H1 (cell line): ENCODE data around the gene HSPA5. TPM values are rescaled to one million over a fixed set of nuclear protein-coding genes. Genes with fewer than 3 reads are reported as not detected.

Experiments used
- CTCF ChIA-PET: fragments of 300-600 bp; sonication (Branson Sonifier 250); formaldehyde crosslinking; loops from one replicate; lab custom pipeline; 2021; ENCODE audit not compliant: partially characterized antibody; lab: Charles Lee
- POLR2A ChIA-PET: fragments of 300-600 bp; sonication (Branson Sonifier 250); formaldehyde crosslinking; loops from one replicate; lab custom pipeline; 2021; ENCODE audit warnings: inconsistent platforms; ENCODE audit not compliant: partially characterized antibody; lab: Charles Lee
- DNase-seq, 2 experiments: peaks; one replicate each; pipeline versions ENCODE4 v3.0.0 to v3.0.0-alpha.2; 2010 to 2022; ENCODE audit warnings: low spot score in 2 of 2, low read depth in 1 of 2, mixed read lengths in 1 of 2
- FAIRE-seq: peaks from 2 replicates; lab custom pipeline; 2011; peaks lifted over from hg19 to GRCh38; lab: Jason Lieb, UNC
- H2AFZ ChIP-seq: 2 replicates; pipeline ENCODE4 v1.8.1; 2012; ENCODE audit warnings: low read length, inconsistent platforms
- H2AK5ac ChIP-seq: 2 replicates; pipeline ENCODE4 v1.6.1; 2013; ENCODE audit warnings: low read depth, low read length
- H2BK120ac ChIP-seq: replicated peaks from 2 replicates; pipeline ENCODE3; 2013; ENCODE audit warnings: low read depth, low read length, inconsistent platforms
- H2BK12ac ChIP-seq: 2 replicates; pipeline ENCODE4 v1.6.1; 2013; ENCODE audit warnings: low read depth, low read length
- H2BK15ac ChIP-seq: 2 replicates; pipeline ENCODE4 v1.6.1; 2013; ENCODE audit warnings: low read length
- H2BK20ac ChIP-seq: 2 replicates; pipeline ENCODE4 v1.6.1; 2013; ENCODE audit warnings: low read length
- H2BK5ac ChIP-seq: 2 replicates; pipeline ENCODE4 v1.6.1; 2013; ENCODE audit warnings: low read depth, low read length
- H3K14ac ChIP-seq: 2 replicates; pipeline ENCODE4 v1.6.1; 2013; ENCODE audit warnings: inconsistent platforms; ENCODE audit not compliant: insufficient read length
- H3K18ac ChIP-seq: 2 replicates; pipeline ENCODE4 v1.6.1; 2013; ENCODE audit warnings: low read length; ENCODE audit errors: extremely low read depth
- H3K23ac ChIP-seq: 2 replicates; pipeline ENCODE4 v1.6.1; 2013; ENCODE audit warnings: inconsistent platforms; ENCODE audit not compliant: insufficient read length
- H3K23me2 ChIP-seq: 2 replicates; pipeline ENCODE4 v1.6.1; 2013; ENCODE audit warnings: low read depth, low read length
- H3K27ac ChIP-seq: 2 replicates; pipeline ENCODE4 v1.6.1; 2011; ENCODE audit warnings: low read depth, low read length, inconsistent platforms
- H3K27me3 ChIP-seq, 4 experiments: replicated peaks in 1 of 4; 1 replicate in 1 of 4; 2 replicates in 3 of 4; pipeline versions ENCODE4 v1.6.1 to v1.8.1; 2011 to 2013; ENCODE audit warnings: low read length in 3 of 4, mild to moderate bottlenecking in 3 of 4, inconsistent platforms in 2 of 4, mixed read lengths in 2 of 4, moderate library complexity in 1 of 4; ENCODE audit not compliant: control insufficient read depth in 3 of 4, insufficient read depth in 3 of 4; ENCODE audit errors: extremely low read depth in 1 of 4
- H3K36me3 ChIP-seq, 4 experiments: 2 replicates each; pipeline versions ENCODE4 v1.6.1 to v1.8.1; 2011 to 2013; ENCODE audit warnings: mild to moderate bottlenecking in 4 of 4, low read length in 3 of 4, moderate library complexity in 2 of 4, control low read depth in 1 of 4, inconsistent platforms in 1 of 4; ENCODE audit not compliant: insufficient read depth in 4 of 4, control insufficient read depth in 2 of 4
- H3K4ac ChIP-seq: replicated peaks from 2 replicates; pipeline ENCODE3; 2013; ENCODE audit warnings: low read length, low read depth, mixed read lengths, inconsistent platforms; ENCODE audit not compliant: insufficient read length
- H3K4me1 ChIP-seq, 4 experiments: replicated peaks in 1 of 4; 1 replicate in 1 of 4; 2 replicates in 3 of 4; pipeline versions ENCODE4 v1.6.1 to v1.8.1; 2011 to 2013; ENCODE audit warnings: low read length in 3 of 4, inconsistent platforms in 2 of 4, mixed read lengths in 1 of 4; ENCODE audit not compliant: insufficient read depth in 4 of 4, control insufficient read depth in 3 of 4
- H3K4me2 ChIP-seq, 2 experiments: 2 replicates each; pipeline versions ENCODE4 v1.6.1 to v1.8.1; 2011 to 2013; ENCODE audit warnings: low read depth in 2 of 2, low read length in 2 of 2, control low read depth in 1 of 2, inconsistent platforms in 1 of 2, mild to moderate bottlenecking in 1 of 2; ENCODE audit not compliant: insufficient read depth in 1 of 2
- H3K4me3 ChIP-seq, 4 experiments: fragments of 200-600, 300-600 bp in 1 of 4; sonication (generic), shearing (Covaris generic), sonication (Bioruptor Twin) in 1 of 4; 2 replicates each; pipeline versions ENCODE4 v1.5.1 to v1.8.1; 2011 to 2016; ENCODE audit warnings: low read length in 4 of 4, low read depth in 3 of 4, control low read depth in 2 of 4, inconsistent platforms in 2 of 4, mild to moderate bottlenecking in 2 of 4, mixed read lengths in 1 of 4, moderate library complexity in 1 of 4; ENCODE audit not compliant: insufficient read depth in 2 of 4; ENCODE audit errors: extremely low read depth in 1 of 4
- H3K56ac ChIP-seq: replicated peaks from 2 replicates; pipeline ENCODE3; 2013; ENCODE audit warnings: low read depth, mild to moderate bottlenecking, mixed read lengths, low read length, inconsistent platforms; ENCODE audit not compliant: insufficient read length
- H3K79me1 ChIP-seq: 2 replicates; pipeline ENCODE4 v1.6.1; 2013; ENCODE audit warnings: low read depth, low read length, control low read depth
- H3K79me2 ChIP-seq, 2 experiments: 2 replicates each; pipeline versions ENCODE4 v1.6.1 to v1.8.1; 2012 to 2013; ENCODE audit warnings: low read length in 2 of 2, mild to moderate bottlenecking in 2 of 2, inconsistent platforms in 1 of 2; ENCODE audit not compliant: insufficient read depth in 2 of 2, control insufficient read depth in 1 of 2
- H3K9ac ChIP-seq, 4 experiments: replicated peaks in 1 of 4; 1 replicate in 1 of 4; 2 replicates in 3 of 4; pipeline versions ENCODE4 v1.6.1 to v1.8.1; 2011 to 2013; ENCODE audit warnings: low read depth in 3 of 4, low read length in 3 of 4, control low read depth in 2 of 4, mild to moderate bottlenecking in 2 of 4, moderate library complexity in 2 of 4, inconsistent platforms in 1 of 4; ENCODE audit errors: extremely low read depth in 1 of 4
- H3K9me3 ChIP-seq, 2 experiments: 2 replicates each; pipeline versions ENCODE4 v1.6.1 to v1.8.1; 2012 to 2013; ENCODE audit warnings: mild to moderate bottlenecking in 2 of 2, moderate library complexity in 2 of 2, control low read depth in 1 of 2, inconsistent platforms in 1 of 2, low read depth in 1 of 2, low read length in 1 of 2, mixed read lengths in 1 of 2; ENCODE audit not compliant: insufficient read depth in 2 of 2
- H4K20me1 ChIP-seq, 2 experiments: replicated peaks in 1 of 2; 2 replicates each; pipeline versions ENCODE3 to v1.8.1; 2011 to 2013; ENCODE audit warnings: inconsistent platforms in 2 of 2, low read length in 2 of 2, mild to moderate bottlenecking in 1 of 2; ENCODE audit not compliant: insufficient read depth in 2 of 2, control insufficient read depth in 1 of 2
- H4K5ac ChIP-seq: 2 replicates; pipeline ENCODE4 v1.6.1; 2013; ENCODE audit warnings: low read length, low read depth, mixed read lengths, inconsistent platforms; ENCODE audit not compliant: insufficient read length
- H4K8ac ChIP-seq: 2 replicates; pipeline ENCODE4 v1.8.0; 2013; ENCODE audit warnings: mild to moderate bottlenecking, moderate library complexity, low read length, inconsistent platforms; ENCODE audit not compliant: insufficient read depth; ENCODE audit errors: extremely low read depth
- H4K91ac ChIP-seq: replicated peaks from 2 replicates; pipeline ENCODE3; 2013; ENCODE audit warnings: low read length, mixed read lengths, inconsistent platforms; ENCODE audit not compliant: insufficient read length
- PHF8 ChIP-seq: fragments of 200-600 bp; sonication (generic); conservative IDR thresholded peaks from 2 replicates; pipeline ENCODE4 v1.7.1; 2012; ENCODE audit warnings: low read depth, mild to moderate bottlenecking, inconsistent platforms, low read length, moderate library complexity
- SIRT6 ChIP-seq: IDR thresholded peaks from one replicate; pipeline ENCODE4 v1.7.1; 2012; ENCODE audit warnings: low read length, inconsistent platforms
- WGBS, 2 experiments: shearing (Covaris generic) in 1 of 2; methylation state at CpG; one replicate each; pipeline versions ENCODE4 v1.1.6 to v1.1.7; 2013 to 2015; ENCODE audit warnings: low lambda C conversion rate in 2 of 2, mixed read lengths in 2 of 2, inconsistent platforms in 1 of 2, low coverage in 1 of 2, missing lambda C conversion rate in 1 of 2; ENCODE audit not compliant: insufficient replicate concordance in 2 of 2, insufficient coverage in 1 of 2, insufficient read length in 1 of 2; ENCODE audit errors: extremely low coverage in 1 of 2, missing lambda C conversion rate in 1 of 2; 5-methylcytosine and 5-hydroxymethylcytosine counted together
- polyA plus RNA-seq, 7 experiments: library from polyadenylated mRNA; depleted of rRNA in 3 of 7; stranded (reverse) in 5 of 7; unstranded in 2 of 7; fragments of >200 nt in 5 of 7; fragments of 200-250 nt in 2 of 7; gene quantifications; 1 replicate in 5 of 7; 2 replicates in 1 of 7; 4 replicates in 1 of 7; pipeline versions ENCODE4 v1.2.1 to v1.2.3, GENCODE V29; 2011 to 2013; ENCODE audit warnings: missing spikeins in 2 of 7, mixed read lengths in 2 of 7
- total RNA-seq: library from RNA; stranded (reverse); fragmentation: NEBNext Ultra II Directional; extraction: Animal tissue kit (Norgen Biotek cat#: 25700); gene quantifications from 2 replicates; pipeline ENCODE4 v1.2.1, GENCODE V29; 2021
- TF ChIP-seq, protein P1 (sequence below): IDR thresholded peaks from 2 replicates; pipeline ENCODE4 v1.6.1; 2012; ENCODE audit warnings: inconsistent platforms

Gene HSPA5
- total and polyA plus RNA-seq, 2 of the 8 experiments (the other 6 are each of a cell fraction or from before 2014, with no cell fraction given): 91.3 to 352 TPM

DNA sequence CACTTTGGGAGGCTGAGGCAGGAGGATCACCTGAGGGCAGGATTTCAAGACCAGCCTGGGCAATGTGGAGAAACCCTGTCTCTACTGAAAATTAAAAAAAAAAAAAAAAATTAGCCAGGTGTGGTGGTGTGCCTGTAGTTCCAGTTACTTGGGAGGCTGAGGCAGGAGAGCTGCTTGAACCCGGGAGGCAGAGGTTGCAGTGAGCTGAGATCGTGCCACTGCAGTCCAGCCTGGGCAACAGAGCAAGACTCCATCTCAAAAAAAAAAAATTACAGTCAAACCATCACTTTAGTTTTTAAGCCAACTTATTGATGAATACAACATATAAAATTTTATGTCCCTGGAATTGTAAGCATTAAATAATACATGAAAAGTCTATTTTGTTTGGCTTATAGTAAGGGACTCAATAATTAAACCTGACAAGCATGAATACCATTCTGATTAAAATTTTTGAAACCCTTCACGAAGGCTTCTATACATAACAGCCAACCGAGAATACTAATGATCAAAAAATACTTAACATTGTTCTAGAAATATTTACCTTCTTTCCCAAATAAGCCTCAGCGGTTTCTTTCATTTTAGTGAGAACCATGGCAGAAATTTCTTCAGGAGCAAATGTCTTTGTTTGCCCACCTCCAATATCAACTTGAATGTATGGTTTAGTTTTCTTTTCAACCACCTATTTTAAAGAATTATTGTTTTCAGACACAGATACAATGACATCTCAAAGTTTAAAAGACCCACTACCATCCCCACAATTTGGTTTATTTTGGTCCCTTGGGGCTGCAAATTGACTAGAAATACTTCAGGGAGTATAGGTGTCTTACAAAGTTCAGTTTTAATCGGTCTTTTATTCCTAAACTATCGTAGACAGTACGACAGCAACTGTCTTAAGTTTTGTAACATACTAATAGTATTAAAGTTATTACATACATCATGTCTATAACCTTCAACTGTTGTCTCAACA, 1.2 kb downstream of the HSPA5 start:
- H2BK12ac ChIP-seq: no peak overlapping the region
- no peak overlapping the region for H4K91ac ChIP-seq
- no peak overlapping the region for H3K27ac ChIP-seq
- peaks cover 7 to 33% of the 10 kb centered on the region in 2 experiments for H3K79me2 ChIP-seq
- H4K20me1 ChIP-seq: peaks cover 0 to 17% of the 10 kb centered on the region in 2 experiments
- H3K4me3 ChIP-seq: peak overlapping the region; percentile 75 to 100 (median 93)
- H2BK120ac ChIP-seq: no peak overlapping the region
- no peak overlapping the region for H4K8ac ChIP-seq
- H3K56ac ChIP-seq: no peak overlapping the region
- H3K18ac ChIP-seq: no peak overlapping the region
- peak overlapping the region; percentile 75 to 86 for H3K4me2 ChIP-seq
- H3K36me3 ChIP-seq: peaks cover 23 to 53% (median 41%) of the 10 kb centered on the region in 4 experiments
- H3K79me1 ChIP-seq: 0 out of 2 replicates have a peak, but pooled peaks cover 3% of the 10 kb centered on the region
- H3K4me1 ChIP-seq: peaks cover 0 to 6% (median under 1%) of the 10 kb centered on the region in 4 experiments; a peak in 1 of 7 replicates
- H4K5ac ChIP-seq: no peak overlapping the region
- no peak overlapping the region for H3K23ac ChIP-seq
- no peak for FAIRE-seq
- ChIA-PET POLR2A (interaction anchor here (0.7 to 3.8 kb wide), 17 partner anchors 8 to 129 kb away, joined by 3 to 24 read pairs (median 7); partner anchors contain the start of genes GAPVD1 and RABEPK), CTCF (no interaction called here)
- no peak overlapping the region for H3K4ac ChIP-seq
- no peak overlapping the region for H2AFZ ChIP-seq
- H2BK5ac ChIP-seq: no peak overlapping the region
- no peak overlapping the region for H2BK15ac ChIP-seq
- no peak overlapping the region for H3K14ac ChIP-seq
- TF ChIP-seq, protein P1, sequence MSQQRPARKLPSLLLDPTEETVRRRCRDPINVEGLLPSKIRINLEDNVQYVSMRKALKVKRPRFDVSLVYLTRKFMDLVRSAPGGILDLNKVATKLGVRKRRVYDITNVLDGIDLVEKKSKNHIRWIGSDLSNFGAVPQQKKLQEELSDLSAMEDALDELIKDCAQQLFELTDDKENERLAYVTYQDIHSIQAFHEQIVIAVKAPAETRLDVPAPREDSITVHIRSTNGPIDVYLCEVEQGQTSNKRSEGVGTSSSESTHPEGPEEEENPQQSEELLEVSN: no peak
- no peak for TF ChIP-seq PHF8
- TF ChIP-seq SIRT6: no peak
- H2BK20ac ChIP-seq: no peak overlapping the region
- no peak for DNase-seq
- peaks cover 9% of the 10 kb centered on the region; the same call in 1 of the 2 replicates for H3K23me2 ChIP-seq
- no peak overlapping the region for H2AK5ac ChIP-seq
- WGBS, 2 experiments: 59% methylated on average over 8 of the region's 8 CpGs; no CpG with 5 or more reads in 1 of the 2 experiments
- peaks cover 0 to 2% (median 0%) of the 10 kb centered on the region in 4 experiments; a peak in 1 of 7 replicates for H3K27me3 ChIP-seq
- H3K9ac ChIP-seq: peak overlapping the region; percentile 9 to 99 (median 96); a peak in 6 of 7 replicates
- H3K9me3 ChIP-seq: no peaks in the 10 kb centered on the region
